Measurements from ENCODE around the gene PIK3R4.

PIK3R4 gene

DNA sequence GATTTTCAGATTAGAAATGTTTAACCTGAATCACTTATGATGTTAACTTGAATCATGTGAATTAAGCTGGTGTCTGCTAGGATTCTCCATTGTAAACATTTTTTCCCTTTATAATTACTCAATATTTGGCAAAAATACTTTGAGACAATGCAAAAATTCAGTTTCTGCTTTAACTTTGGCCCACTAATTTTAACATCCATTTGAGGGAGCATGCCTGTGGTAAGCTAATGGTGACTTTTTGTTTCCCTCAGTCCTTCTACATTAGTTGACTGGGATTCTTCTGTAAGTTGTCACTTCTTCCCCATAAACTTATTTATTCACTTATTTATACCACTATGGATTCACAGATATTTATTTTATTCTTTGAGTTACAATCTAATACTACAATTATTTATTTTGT lies 59.3 kb downstream of the PIK3R4 start:
- DNase-seq = no peak

DNA sequence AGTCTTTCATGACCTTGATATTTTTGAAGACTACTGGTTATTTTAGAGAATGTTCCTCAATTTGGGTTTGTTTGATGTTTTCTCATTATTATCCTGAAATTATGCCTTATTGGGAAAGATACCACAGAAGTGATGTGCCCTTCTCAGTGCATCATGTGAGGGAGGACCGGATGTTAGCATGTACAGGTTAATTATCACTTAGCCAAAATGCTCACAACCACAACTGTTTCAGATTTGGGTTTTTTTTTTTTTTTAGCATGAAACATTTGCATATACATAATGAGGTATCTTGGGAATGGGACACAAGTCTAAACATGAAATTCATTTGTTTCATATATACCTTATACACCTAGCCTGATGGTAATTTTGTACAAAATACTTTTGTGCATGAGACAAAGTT lies 59.8 kb downstream of the PIK3R4 start:
- no peak for DNase-seq

DNA sequence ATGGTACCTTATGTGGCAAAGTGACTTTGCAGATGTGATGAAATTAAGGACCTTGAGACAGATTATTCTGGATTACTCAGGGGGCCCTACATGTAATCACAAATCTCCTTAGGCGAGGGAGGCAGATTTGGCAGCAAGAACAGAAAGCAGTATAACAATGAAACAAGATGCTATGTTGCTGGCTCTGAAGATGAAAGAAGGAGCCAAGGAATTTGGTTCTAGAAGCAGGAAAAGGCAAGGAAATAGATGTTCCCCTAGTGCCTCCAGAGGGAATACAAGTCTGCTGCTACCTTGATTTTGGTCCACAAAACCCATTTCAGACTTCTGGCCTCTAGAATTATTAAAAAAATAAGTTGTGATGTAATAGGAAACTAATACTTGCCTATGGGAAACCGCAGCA lies 64.5 kb downstream of the PIK3R4 start:
- DNase-seq = no peak

DNA sequence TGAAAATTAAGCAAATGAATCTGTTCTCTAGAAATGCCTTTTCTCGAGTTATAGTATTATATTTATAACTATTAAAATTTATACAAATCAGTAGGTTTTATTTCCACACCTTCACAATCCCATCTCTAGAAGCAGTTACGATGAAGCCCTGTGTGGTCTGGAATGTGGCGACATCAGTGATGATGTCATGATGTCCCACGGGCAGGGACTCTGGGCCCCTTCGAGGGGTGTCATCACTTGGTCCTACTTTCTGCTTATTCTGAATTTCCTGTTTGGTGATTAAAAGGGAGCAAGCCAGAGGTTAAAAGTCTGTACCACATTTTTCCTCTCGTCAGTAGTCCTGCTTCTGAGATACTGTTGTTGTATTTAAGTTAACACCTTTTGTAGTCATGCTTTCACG lies 67.4 kb downstream of the PIK3R4 start:
- no peak for DNase-seq

DNA sequence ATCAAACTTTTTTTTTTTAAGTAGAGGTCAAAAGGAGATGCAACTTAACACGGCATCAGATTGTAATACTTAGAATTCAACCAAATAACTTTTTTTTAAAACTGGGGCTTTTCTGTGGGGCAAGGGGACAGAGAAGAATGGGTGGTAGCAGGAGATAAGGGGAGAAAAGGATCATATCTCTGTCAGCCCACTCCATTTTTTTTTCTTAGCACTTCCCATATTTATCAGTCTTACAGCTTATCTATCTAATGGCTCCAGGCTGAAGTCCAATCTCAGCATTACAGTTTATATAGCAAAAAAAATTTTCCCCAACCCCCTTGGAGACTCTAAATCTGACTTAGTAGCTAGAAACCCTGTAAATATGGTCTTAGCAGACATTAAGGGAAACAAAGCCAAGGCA lies 69.3 kb downstream of the PIK3R4 start:
- no peak for DNase-seq

DNA sequence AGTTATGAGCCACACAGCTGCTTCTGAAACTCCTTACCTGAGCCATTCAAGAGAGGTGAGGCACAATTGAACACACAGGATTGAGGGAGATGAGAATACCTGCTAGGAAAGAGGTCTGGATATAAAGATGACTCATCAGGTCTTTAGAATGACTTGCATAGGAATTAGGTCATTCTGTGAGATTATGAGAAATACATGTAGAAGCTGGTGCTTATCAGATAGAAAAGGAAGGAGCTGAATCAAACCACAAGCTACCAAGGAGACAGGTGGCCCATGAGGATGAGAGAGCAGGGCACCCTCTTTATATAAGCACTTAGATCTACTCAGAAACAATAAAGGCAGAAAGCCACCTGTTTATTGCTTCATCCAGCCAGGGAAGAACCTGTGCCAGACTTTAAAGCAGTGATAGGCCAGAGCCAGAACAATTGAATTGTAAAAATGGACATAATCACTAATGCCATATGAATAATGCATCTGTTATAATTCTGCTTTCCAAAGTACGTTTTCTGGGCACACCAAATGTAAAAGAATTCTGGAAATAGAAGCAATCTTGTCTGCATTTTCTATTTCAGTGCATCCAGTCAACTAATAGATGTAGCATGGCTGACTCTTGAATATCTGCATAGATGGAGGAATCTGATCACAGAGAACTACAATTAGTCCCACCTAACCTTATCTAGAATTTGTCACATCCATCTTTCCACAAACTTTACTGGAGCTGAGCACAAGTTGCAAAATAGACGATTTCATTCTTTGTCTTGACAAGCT lies 74.9 kb downstream of the PIK3R4 start:
- DNase-seq = no peak

DNA sequence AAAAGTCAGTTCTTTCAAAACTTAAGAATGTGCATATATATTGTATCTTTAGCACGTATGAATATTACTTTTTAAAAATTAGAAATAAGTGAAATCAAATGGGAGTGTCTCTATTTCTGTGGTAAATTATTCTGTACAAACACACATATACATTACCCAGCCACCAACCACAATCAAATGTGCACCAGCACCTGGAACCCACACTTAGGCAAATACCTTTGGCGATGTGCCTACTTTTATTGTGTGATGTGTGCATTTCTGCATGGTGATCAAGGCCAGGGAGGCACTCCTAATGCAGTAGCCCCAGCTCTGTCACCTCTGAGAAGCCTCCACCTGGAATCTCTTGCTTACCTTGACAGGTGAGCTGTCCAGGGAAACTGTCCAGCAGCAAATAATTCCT lies 76.9 kb downstream of the PIK3R4 start:
- DNase-seq = no peak

DNA sequence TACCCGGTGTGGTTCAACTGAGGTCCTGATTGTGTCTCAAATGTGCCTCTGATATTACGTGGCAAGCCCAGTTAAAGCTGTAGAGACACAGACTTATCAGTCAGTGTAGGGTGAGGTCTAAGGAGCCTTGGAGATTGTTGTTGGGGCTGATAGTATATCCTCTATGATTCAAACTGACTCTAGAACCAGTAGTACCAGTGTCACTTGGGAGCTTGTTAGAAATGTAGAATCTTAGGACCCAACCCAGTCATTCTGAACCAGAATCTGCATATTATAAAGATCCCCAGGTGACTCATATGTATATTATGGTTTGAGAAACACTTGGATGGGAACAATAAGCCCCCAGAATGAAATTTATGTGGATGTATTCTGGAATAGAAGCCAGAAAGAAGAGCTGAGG lies 83.5 kb downstream of the PIK3R4 start:
- DNase-seq = no peak

DNA sequence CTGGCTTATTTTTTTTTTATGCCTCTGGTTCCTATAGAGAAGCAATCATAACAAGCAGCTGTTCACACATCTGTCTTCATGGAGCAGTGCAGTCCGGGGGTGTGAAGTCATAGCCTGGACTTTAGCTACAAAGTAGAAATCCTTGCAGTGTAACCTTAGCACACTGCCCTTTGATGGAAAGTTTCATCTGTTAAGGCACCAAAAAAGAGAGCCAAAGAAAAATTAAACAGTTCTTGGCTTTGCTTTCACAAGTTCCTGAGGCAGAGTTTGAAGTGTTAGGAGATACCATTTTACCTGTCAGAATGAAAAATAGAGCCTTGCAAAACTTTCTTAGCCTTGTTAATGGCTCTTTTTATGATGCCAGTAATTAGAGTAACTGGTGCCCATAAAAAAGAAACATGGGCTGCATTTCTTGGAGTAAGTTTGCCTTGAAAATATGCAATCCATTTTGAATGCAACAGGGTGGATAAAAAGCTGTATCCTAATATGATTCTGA lies 84.1 kb downstream of the PIK3R4 start:
- no peak for DNase-seq

DNA sequence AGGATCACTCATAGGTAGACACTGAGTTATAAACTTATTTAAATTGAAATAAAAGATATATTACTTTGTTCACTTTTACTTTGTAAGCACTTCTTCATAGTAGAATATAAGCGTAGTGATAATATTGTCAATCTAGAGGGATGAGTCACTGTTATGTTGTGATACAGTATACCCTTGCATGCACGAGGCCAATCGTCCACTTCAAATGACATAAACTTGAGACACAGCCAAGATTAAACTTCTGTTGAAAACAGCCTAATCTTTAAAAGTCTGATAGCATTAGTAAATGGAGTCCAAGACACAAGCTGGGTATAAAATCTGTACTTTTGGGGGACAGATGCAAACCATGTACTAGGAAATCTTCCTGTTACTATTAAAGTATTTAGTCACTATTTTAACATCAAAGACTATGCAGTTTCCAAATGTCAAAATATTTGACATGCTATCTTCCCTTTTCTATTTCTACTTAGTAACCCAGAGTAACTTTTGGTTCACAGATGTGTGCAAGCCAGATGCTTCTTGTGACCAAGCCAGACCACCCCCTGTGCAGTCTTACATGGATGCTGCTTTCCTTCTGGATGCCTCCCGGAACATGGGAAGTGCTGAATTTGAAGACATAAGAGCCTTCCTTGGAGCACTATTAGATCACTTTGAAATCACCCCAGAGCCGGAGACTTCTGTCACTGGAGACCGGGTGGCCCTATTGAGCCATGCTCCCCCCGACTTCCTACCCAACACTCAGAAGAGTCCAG lies 85.3 kb downstream of the PIK3R4 start:
- no peak for DNase-seq

DNA sequence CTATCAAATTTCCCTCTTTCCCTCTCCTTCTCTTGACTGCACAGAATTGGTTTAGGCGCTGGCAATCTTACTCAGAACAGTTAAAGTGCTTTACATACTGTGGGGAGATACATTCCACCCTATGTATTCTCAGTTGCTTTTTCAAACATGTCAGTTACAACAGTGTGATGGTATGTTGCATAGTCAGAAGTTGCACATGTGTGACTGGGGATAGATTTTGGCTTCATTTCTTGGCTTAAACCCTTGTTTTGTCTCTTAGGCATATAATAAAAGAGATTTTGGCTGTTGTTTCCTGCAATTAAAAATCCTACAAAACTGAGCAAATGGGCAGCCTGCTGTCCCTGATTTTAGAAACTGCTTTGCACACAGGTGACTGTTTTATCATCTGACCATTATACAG lies 86.7 kb downstream of the PIK3R4 start:
- DNase-seq = no peak

DNA sequence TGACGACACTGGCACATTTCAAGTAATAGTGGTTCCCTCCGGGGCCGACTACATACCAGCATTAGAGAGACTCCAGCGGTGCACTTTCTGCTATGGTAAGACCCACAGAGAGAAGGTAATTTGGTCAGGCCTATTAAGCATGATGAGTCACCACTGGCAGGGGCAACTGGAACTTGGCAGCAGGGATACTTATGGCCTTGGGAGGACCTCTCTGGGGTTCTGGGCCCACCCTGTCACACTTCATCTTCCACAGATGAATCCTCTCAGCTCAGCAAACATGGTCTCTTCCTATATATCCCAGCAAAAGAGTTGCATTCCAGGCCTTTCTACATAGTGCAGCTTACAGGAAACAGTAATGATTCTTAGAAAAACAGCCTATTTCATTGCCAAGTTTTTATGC lies 88.0 kb downstream of the PIK3R4 start:
- DNase-seq = no peak

DNA sequence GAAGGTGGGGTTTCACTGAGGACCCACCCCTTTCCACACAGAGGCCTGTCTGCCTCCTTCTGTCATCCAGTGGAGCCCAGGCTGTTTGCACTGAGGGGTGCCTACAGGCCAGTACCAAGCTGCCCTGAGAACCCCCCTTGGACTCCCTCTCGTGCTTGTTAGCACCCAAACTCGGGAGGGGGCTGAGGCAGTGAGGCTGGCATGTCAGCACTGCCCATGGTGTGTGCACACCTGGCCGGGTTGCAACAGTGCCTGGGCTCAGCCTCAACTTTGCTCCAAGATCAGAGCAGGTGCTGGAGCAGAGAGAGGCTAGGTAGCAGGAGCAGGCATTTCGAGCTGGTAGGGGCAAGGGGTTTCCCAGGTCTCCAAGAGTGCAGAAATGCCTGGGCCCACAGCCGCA lies 90.0 kb downstream of the PIK3R4 start:
- DNase-seq = no peak

DNA sequence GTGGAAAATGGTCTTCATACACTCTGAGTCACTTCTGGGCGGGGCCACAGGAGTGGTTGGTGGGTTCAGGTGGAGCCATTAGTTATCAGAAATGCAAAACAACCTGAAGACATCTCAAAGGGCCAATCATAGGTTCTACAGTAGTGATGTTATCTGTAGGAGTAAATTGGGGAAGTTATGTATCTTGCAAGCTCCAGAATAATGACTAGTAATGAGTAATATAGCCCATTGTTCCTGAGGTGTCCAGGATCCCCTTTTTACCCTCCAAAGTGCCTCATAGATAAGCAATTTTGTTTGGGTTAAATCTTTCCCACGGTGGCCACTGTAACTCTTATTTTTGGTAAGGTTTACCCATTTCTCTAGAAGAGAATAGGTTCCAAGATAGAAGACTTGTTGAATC lies 91.7 kb downstream of the PIK3R4 start:
- DNase-seq = no peak

DNA sequence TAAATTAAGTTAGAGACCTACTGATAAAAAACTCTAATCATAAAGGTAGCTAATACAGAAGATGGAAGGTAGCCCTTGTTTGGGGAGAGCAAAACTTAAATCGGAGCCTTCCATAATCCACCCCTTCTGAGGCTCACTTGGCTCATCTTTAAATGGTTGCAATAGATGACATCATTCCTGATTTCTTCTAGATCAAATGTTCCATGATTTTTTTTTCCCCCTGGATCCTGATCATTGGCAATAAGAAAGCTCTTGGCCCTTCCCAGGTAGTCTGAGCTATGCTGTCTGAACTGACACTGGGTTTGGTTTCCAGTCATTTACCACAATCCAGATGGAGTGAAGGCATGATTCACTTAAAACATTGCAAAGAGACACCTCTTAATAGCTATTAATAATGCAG lies 92.5 kb downstream of the PIK3R4 start:
- no peak for DNase-seq

DNA sequence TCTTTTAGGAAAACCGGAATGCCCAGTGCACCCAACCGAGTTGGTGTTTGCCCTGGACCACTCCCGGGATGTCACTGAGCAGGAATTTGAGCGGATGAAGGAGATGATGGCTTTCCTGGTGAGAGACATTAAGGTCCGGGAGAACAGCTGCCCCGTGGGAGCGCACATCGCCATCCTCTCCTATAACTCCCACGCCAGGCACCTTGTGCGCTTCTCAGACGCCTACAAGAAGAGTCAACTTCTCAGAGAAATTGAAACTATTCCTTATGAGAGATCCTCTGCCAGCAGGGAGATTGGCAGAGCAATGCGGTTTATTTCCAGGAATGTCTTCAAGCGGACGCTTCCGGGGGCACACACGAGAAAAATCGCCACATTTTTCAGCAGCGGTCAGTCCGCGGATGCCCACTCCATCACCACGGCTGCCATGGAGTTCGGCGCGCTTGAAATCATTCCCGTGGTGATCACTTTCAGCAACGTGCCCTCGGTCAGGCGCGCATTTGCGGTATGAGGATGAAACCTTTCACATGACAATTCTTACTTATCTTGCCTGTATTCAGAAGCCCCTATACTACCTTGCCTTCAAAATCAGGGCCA lies 97.5 kb downstream of the PIK3R4 start:
- DNase-seq = no peak

DNA sequence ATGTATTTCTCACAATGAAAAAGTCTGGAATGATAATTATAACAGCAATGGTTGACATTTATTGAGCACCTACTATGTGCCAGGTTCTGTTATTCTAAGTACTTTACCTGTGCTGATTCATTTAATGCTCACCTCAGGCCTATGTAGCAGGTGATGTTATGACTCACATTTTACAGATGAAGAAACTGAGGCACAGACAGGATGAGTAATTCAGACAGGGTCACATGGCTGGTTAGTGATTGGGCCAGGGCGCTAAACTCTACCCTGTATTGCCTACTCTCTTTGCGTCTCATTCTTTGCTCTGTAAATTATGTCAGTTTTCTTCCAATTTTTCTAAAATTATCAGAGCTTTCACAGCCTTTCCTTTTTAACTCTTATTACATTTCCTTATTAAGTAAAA lies 98.3 kb downstream of the PIK3R4 start:
- no peak for DNase-seq

DNA sequence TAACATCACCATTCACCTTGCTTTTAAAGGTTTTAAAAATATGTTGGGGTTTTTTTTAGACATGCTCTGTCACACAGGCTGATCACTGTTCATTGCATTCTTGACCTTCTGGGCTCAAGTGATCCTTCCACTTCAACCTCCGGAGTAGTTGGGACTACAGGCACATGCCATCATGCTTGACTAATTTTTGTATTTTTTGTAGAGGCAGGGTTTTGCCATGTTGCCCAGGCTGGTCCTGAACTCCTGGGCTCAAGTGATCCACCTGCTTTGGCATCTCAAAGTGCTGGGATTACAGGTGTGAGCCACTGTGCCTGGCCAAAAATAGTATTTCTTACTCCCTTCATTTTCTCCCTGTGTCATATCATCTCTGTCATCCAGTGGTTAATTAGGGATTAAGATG lies 101.4 kb downstream of the PIK3R4 start:
- DNase-seq = no peak

DNA sequence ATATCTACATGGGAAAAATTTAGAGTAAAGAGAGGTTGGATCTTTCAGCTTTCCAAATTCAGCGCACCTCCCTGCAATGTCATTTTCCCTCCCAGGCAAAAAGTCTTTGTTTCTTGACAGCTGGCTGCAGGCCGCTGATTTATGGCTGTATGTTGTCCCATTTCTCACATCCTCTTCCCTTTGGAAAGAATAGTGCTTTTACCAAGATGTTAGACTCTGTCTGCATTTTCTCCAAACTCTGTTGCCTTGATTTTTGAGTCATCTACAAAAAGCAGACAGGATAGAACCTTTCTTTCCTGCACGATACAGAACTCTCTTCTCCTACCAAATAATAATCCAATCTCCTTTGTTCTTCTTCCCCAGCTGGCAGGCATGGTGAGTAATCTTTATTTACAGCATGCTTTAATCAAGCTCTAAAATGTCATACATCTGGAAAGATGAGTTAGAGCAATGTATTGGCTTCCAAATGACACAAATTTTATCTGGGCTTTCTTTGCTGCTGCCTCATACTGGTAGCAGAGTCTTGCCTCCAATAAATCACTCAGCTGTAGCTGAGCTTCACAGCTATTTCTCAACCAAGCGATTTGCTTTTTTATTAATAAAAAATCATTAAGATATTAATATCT lies 101.9 kb downstream of the PIK3R4 start:
- DNase-seq = no peak

DNA sequence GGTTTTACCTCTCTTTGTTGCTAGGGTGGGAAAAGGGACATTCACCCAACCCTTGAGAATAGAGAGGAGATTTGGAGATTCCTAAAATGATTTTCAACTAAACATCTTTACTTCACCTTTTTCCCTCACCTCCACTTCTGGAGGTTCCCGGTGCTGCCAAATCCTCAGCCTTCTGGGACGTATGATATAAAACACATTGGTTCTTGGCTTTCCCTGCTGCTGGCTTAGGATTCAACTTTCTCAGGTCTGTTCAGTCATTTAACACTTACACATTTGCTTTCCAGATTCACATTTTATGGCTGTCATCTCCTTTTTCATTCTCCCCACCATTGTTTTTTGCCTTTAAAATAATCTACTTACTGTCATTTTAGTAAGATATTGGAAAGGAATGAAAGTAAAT lies 106.6 kb downstream of the PIK3R4 start:
- DNase-seq = no peak

DNA sequence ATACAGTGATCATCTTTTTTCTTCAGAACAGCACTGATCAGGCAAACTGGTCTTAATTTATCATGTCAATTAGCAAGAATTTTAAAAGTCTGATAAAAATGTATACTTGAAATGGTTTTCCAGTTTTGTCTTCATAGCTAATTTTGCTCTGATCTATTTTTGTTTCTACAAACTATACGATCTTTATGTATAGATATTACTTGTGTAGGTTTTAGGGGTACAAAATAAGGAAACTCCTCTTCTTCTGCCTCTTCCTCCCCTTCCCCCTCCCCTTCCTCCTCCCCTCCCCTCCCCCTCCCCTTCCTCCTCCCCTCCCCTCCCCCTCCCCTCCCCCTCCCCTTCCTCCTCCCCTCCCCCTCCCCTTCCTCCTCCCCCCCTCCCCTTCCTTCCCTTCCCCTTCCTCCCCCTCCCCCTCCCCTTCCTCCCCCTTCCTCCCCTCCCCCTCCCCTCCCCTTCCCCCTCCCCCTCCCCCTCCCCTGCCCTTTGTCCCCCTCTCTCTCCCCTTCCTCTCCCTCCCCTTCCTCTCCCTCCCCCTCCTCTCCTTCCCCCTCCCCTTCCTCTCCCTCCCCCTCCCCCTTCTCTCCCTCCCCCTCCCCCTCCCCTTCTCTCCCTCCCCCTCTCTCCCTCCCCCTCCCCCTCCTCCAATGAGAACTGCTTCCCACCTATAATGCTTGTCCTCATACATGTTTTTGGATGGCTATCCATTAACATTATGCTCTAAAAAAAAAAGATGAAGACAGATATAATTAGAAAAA lies 110.0 kb downstream of the PIK3R4 start:
- DNase-seq = no peak

DNA sequence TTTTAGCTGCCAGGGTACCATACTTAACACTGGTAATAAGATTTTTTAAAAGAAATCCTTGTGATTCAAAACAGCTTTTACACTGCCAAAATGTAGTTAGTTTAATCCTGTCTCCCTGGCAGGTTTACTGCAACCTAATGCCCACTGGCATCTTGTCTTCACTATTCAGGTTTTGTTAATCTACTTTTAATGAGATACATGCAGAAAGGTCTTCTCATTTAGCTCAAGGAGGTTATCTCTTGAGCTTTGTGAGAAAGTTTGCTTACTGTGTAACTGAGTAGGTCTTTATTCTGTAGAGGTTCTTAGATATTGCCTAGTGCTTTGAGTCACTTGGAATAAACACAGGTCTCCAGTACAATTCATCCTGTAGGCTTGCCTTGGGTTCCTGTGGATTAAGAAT lies 110.7 kb downstream of the PIK3R4 start:
- DNase-seq = no peak

DNA sequence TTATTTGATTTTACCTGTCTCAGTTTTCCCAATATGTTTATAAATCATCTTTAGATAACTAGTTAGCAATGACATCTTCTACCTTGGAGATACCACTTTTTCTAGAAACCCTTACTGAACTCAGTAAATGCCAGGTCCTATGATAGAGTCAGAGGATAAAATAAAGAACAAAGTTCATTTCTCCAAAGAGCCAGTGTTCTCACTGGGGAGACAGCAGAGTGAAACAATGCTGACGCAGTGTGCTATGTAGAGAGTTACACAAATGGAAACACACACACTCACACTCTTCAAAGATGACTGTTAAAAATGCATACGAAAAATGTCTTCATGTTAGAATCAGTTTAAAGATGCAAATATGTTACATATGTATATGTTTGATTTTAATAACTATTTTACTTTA lies 111.3 kb downstream of the PIK3R4 start:
- no peak for DNase-seq

Measured in NK-92 treated with Interleukin-12 subunit alpha and Interleukin-12 subunit beta, amount 100 ng/mL, for 24 hours (cell line).